Liver (tissue), 3 donors: Measurements from ENCODE around the gene CTAGE9.

Experiments
- RAD21 ChIP-seq, 2 donors: IDR thresholded peaks; 2 replicates each; pipeline ENCODE4 v1.6.1; 2016; ENCODE audit warnings: antibody characterized with exemption in 2 of 2, mild to moderate bottlenecking in 2 of 2
- REST ChIP-seq: IDR thresholded peaks from 2 replicates; pipeline ENCODE4 v1.6.1; 2016; ENCODE audit warnings: antibody characterized with exemption, mild to moderate bottlenecking
- TF ChIP-seq, protein P1 (sequence below): fragments of 150-350 bp; IDR thresholded peaks from 2 replicates; pipeline ENCODE4 v1.5.1; 2017; ENCODE audit warnings: improper control_type of control experiment, low read depth, low read length; ENCODE audit not compliant: missing input control
- donor health status: healthy.
- donor health status: healthy.

GRCh38 chr6:131731224-131731623 lies 20.4 kb upstream of the CTAGE9 start:
- TF ChIP-seq RAD21 (IDR thresholded peaks at IDR 0.05) (no peak), REST (no peak)
- TF ChIP-seq, protein P1, sequence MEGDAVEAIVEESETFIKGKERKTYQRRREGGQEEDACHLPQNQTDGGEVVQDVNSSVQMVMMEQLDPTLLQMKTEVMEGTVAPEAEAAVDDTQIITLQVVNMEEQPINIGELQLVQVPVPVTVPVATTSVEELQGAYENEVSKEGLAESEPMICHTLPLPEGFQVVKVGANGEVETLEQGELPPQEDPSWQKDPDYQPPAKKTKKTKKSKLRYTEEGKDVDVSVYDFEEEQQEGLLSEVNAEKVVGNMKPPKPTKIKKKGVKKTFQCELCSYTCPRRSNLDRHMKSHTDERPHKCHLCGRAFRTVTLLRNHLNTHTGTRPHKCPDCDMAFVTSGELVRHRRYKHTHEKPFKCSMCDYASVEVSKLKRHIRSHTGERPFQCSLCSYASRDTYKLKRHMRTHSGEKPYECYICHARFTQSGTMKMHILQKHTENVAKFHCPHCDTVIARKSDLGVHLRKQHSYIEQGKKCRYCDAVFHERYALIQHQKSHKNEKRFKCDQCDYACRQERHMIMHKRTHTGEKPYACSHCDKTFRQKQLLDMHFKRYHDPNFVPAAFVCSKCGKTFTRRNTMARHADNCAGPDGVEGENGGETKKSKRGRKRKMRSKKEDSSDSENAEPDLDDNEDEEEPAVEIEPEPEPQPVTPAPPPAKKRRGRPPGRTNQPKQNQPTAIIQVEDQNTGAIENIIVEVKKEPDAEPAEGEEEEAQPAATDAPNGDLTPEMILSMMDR: no peak
